Prostate gland (tissue), 2 donors: ENCODE results near the gene CHD5. TPM values are rescaled to one million over a fixed set of nuclear protein-coding genes. Genes with fewer than 3 reads are reported as not detected.

Experiments
- DNase-seq: peaks from one replicate; pipeline ENCODE4 v3.0.0-alpha.2; 2019; ENCODE audit warnings: low spot score
- H3K27ac ChIP-seq, 2 donors: fragments of 200-600 bp; sonication (generic); 2 replicates each; pipeline ENCODE4 v1.5.1; 2017 to 2019
- H3K27me3 ChIP-seq: fragments of 200-600 bp; sonication (generic); replicated peaks from 2 replicates; pipeline ENCODE4 v1.5.1; 2019; ENCODE audit not compliant: insufficient read depth
- H3K36me3 ChIP-seq, 2 donors: fragments of 200-600 bp; sonication (generic); 1 replicate in 1 of 2; 2 replicates in 1 of 2; pipeline versions ENCODE4 v1.5.1 to v1.8.1; 2017 to 2019
- H3K4me1 ChIP-seq: fragments of 200-600 bp; sonication (generic); replicated peaks from 2 replicates; pipeline ENCODE4 v1.5.1; 2019
- H3K4me3 ChIP-seq, 2 donors: fragments of 200-600 bp; sonication (generic); 2 replicates each; pipeline ENCODE4 v1.5.1; 2017 to 2019
- H3K9me3 ChIP-seq: fragments of 200-600 bp; sonication (generic); 2 replicates; pipeline ENCODE4 v1.5.1; 2017
- CTCF ChIP-seq, 4 experiments: fragments of 200-600 bp in 2 of 4; fragments of 450-650 bp in 2 of 4; sonication (generic) in 2 of 4; IDR thresholded peaks; 1 replicate in 3 of 4; 2 replicates in 1 of 4; pipeline ENCODE4 v1.5.1; 2016 to 2019; ENCODE audit warnings: antibody characterized with exemption in 4 of 4, mild to moderate bottlenecking in 2 of 4, moderate library complexity in 2 of 4
- POLR2A ChIP-seq: fragments of 450-650 bp; IDR thresholded peaks from one replicate; pipeline ENCODE4 v1.6.1; 2016; ENCODE audit warnings: antibody characterized with exemption, mild to moderate bottlenecking
- POLR2AphosphoS5 ChIP-seq: sonication (generic); formaldehyde crosslinking; IDR thresholded peaks from one replicate; pipeline ENCODE4 v1.6.1; 2017; ENCODE audit warnings: antibody characterized with exemption
- WGBS: methylation state at CpG from one replicate; pipeline ENCODE4 v1.1.5; 2018; 5-methylcytosine and 5-hydroxymethylcytosine counted together
- intact Hi-C: fragments of 100-400 bp; cut with DNase I; formaldehyde crosslinking; loops from one replicate; pipeline ENCODE4 v1.14.2; 2022
- total RNA-seq, 2 donors: library from RNA; depleted of rRNA; stranded (reverse); fragments of >200 nt; gene quantifications; one replicate each; pipeline ENCODE4 v1.1.0, GENCODE V29; 2016

The CHD5 gene
- total RNA-seq, 2 donors from 2014 or later: 4.9 to 17.0 TPM

GRCh38 chr1:6126521-6127067 lies 53.5 kb downstream of the CHD5 start:
- no peak overlapping the region for H3K4me3 ChIP-seq
- no peaks in the 10 kb centered on the region for H3K27me3 ChIP-seq
- 92% methylated on average over 16 of the region's 16 CpGs for WGBS
- intact Hi-C loops: no loop called here
- no peak for DNase-seq
- H3K4me1 ChIP-seq: no peaks in the 10 kb centered on the region
- no peaks in the 10 kb centered on the region for H3K36me3 ChIP-seq
- H3K9me3 ChIP-seq: no peaks in the 10 kb centered on the region
- H3K27ac ChIP-seq: no peak overlapping the region
- TF ChIP-seq POLR2AphosphoS5: no peak
- TF ChIP-seq CTCF (IDR thresholded peaks at IDR 0.05): no peak
- no peak for TF ChIP-seq POLR2A

GRCh38 chr1:6126028-6126427 lies 54.1 kb downstream of the CHD5 start:
- DNase-seq: no peak
- 82% methylated on average over 13 of the region's 13 CpGs for WGBS
- H3K27me3 ChIP-seq: no peaks in the 10 kb centered on the region
- intact Hi-C loops: no loop called here
- no peak for TF ChIP-seq POLR2AphosphoS5
- TF ChIP-seq POLR2A: no peak
- no peak for TF ChIP-seq CTCF (IDR thresholded peaks at IDR 0.05)
- H3K4me1 ChIP-seq: no peaks in the 10 kb centered on the region
- no peak overlapping the region for H3K4me3 ChIP-seq
- no peak overlapping the region for H3K27ac ChIP-seq
- H3K9me3 ChIP-seq: no peaks in the 10 kb centered on the region
- no peaks in the 10 kb centered on the region for H3K36me3 ChIP-seq

GRCh38 chr1:6125366-6125765 lies 54.8 kb downstream of the CHD5 start:
- intact Hi-C loops: no loop called here
- H3K36me3 ChIP-seq: no peaks in the 10 kb centered on the region
- H3K4me1 ChIP-seq: no peaks in the 10 kb centered on the region
- H3K27me3 ChIP-seq: no peaks in the 10 kb centered on the region
- no peak for TF ChIP-seq POLR2A
- TF ChIP-seq CTCF (IDR thresholded peaks at IDR 0.05): no peak
- no peak for TF ChIP-seq POLR2AphosphoS5
- no peak overlapping the region for H3K27ac ChIP-seq
- 60% methylated on average over 15 of the region's 15 CpGs for WGBS
- DNase-seq: no peak
- no peaks in the 10 kb centered on the region for H3K9me3 ChIP-seq
- H3K4me3 ChIP-seq: no peak overlapping the region

GRCh38 chr1:6124746-6125365 lies 55.3 kb downstream of the CHD5 start:
- H3K4me3 ChIP-seq: no peak overlapping the region
- no peak for DNase-seq
- intact Hi-C loops: no loop called here
- no peaks in the 10 kb centered on the region for H3K27me3 ChIP-seq
- H3K27ac ChIP-seq: no peak overlapping the region
- TF ChIP-seq POLR2AphosphoS5: no peak
- no peak for TF ChIP-seq CTCF (IDR thresholded peaks at IDR 0.05)
- TF ChIP-seq POLR2A: no peak
- no peaks in the 10 kb centered on the region for H3K36me3 ChIP-seq
- no peaks in the 10 kb centered on the region for H3K9me3 ChIP-seq
- WGBS: 71% methylated on average over 21 of the region's 21 CpGs
- H3K4me1 ChIP-seq: no peaks in the 10 kb centered on the region

GRCh38 chr1:6124341-6124740 lies 55.8 kb downstream of the CHD5 start:
- no peaks in the 10 kb centered on the region for H3K9me3 ChIP-seq
- H3K27me3 ChIP-seq: no peaks in the 10 kb centered on the region
- intact Hi-C loops: no loop called here
- H3K4me3 ChIP-seq: no peak overlapping the region
- DNase-seq: no peak
- no peaks in the 10 kb centered on the region for H3K4me1 ChIP-seq
- H3K27ac ChIP-seq: no peak overlapping the region
- no peak for TF ChIP-seq CTCF (IDR thresholded peaks at IDR 0.05)
- TF ChIP-seq POLR2AphosphoS5: no peak
- no peaks in the 10 kb centered on the region for H3K36me3 ChIP-seq
- 98% methylated on average over 11 of the region's 12 CpGs for WGBS
